ENCODE data around the gene ROBO4.

The ROBO4 gene

DNA sequence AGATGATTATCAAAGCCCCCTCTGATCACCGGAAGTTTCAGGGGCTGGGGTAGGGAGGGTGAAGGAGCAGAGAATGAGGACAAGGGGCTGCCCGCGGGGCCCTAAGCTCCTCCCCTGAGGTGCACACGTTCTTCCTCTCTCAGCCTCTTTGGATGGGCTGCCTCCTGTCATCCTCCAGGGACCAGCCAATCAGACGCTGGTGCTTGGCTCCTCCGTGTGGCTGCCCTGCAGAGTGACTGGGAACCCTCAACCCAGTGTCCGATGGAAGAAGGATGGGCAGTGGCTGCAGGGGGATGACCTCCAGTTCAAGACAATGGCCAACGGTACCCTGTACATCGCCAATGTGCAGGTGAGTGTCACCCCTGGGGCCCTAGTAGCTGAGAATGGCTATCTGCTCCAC, 24.9 kb downstream of the ROBO4 start:
- no peak for DNase-seq (ENCODE audit: low read depth)

DNA sequence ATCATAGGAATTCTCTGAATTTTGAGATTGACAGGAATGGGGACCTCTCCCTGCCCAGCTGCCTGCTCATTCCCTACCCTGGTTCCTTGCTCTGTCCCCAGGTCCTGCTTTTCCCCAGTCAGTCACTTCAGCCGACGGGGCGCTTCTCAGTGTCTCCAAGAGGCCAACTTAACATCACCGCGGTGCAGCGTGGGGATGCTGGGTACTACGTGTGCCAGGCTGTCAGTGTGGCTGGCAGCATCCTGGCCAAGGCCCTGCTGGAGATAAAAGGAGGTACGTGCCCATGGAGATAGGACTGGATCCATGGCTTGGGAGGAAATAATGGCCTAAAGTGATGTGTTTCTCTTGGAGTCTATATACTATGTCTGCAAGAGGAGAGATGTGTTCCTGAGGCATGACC, 25.4 kb downstream of the ROBO4 start:
- no peak for DNase-seq (ENCODE audit: low read depth)

GRCh38 chr11:124870430-124870829, 27.2 kb downstream of the ROBO4 start:
- no peak for DNase-seq (ENCODE audit: low read depth)

DNA sequence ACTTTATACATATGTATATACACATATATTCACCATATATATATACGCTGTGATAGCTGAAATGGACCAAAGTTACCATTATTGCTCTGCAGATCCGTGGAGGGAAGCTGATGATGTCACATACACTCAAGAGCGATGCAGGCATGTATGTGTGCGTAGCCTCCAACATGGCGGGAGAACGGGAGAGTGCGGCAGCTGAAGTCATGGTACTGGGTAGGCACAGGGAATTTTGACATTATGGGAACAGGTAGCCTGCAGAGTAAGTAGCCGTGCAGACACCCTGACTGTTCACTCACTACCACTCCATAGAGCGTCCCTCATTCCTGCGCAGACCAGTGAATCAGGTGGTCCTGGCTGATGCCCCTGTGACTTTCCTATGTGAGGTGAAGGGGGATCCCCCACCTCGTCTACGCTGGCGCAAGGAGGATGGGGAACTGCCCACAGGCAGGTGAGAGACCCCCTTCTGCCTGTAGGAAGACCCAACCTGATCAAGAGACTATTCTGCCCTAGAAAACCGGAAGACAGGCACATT, 27.7 kb downstream of the ROBO4 start:
- DNase-seq (ENCODE audit: low read depth) = no peak

- DNase-seq (ENCODE audit: low read depth) = no peak
These were observed 28.3 kb downstream of the ROBO4 start for GRCh38 chr11:124869331-124869730.

DNA sequence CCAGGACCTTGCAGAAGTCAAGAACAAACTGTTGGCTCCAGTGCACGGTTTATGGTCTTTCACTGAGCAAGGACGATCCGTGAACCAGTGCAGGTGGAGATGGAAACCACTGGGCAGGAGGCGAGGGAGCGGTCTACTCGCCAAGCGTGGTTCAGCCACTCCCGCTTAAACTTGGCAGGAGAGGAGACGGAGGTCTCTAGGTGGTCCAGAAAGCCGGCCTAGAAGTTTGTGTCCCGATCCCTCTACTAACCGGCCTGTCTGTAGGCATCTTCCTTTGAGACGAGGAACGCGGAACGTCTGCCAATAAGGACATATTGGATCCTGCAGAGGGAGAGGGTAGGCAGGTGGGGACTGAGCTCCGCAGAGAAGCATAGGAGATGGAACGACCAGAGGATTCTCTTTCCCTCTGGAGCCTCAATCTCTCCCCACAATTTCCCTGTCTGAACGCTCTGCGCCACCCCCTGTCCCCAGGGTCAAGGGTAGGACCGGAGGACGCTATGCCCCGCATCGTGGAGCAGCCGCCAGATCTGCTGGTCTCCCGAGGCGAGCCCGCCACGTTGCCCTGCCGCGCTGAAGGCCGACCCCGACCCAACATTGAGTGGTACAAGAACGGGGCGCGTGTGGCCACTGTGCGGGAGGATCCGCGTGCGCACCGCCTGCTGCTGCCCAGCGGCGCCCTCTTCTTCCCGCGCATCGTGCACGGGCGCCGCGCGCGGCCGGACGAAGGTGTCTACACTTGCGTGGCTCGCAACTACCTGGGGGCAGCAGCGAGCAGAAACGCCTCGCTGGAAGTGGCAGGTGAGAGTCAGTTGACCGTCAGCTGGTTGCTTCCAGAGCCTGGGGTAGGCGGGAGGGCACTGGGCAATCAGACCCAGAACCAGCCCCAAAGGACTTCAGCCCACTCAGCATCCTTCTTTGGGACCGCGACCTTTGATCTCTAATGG, 29.1 kb downstream of the ROBO4 start:
- DNase-seq (ENCODE audit: low read depth) = no peak

DNA sequence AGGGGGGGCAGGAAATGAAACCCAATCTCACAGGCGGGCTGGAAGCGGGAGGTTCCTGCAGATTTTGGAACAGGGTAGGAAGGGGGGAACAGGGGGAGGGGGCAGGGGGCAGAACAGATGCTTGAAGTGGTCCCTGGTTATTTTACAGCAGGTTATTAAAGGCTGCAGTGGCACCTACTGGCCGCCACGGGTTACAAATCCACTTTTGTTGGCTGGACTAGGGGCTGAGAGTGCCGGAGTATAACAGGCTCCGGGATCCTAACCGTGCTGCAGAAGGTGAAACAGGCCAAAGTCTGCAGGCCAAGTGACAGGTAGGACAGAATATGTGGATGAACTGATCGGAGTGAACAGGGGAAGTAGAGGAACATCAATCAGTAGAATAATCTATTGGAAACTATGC, 30.0 kb downstream of the ROBO4 start:
- no peak for DNase-seq (ENCODE audit: low read depth)

GRCh38 chr11:124865902-124866851, 31.5 kb downstream of the ROBO4 start:
- DNase-seq (ENCODE audit: low read depth) = no peak

DNA sequence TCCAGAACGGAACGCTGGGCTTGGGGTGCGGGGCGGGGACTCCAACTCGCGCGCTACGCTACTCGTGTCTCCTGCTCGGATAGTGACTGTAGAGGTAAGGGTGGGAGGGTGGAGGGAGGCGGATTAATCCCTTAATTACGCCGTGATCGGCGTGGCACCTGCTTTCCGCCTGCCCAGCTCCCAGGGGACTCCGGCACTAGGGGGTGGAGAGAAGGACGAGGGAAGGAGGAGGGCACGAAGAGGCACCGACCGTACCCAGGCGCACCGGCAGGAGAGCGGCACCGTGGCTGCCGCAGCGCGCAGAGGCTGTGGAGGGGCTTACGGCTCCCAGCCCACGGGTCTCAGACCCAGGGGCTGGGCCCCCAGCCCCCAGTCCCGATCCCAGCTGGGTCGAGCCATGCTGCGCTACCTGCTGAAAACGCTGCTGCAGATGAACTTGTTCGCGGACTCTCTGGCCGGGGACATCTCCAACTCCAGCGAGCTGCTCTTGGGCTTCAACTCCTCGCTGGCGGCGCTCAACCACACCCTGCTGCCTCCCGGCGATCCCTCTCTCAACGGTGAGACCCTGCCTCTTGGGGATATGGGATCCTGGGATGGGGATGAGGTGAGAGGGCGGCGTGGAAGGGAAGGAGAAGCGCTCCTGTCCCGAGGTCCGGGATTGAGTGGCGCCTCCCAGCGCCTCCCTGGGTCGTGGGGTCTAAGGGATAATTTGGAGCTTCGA, 32.3 kb downstream of the ROBO4 start, which contains the start of gene ROBO3:
Gene ROBO3, plus strand, starts transcription at position 252 of the 721 bp plus-strand sequence. Its CDS starts 146 bp downstream, at position 398.
- no peak for DNase-seq (ENCODE audit: low read depth)

DNA sequence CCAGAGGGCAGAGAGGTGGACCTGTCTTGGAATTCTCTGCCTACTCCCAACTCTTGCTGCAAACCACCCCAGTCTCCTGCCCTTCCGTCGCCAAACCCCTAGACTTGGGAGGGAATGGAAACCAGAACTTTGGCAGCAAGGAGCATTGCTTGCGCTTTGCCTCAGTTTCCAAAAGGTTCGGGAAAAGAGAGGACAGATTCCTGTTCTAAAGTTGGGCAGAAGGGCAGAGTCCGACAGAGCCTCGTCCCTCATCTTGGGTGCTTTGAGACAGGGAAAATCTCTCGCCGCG, 32.8 kb downstream of the ROBO4 start:
- DNase-seq (ENCODE audit: low read depth) = no peak

DNA sequence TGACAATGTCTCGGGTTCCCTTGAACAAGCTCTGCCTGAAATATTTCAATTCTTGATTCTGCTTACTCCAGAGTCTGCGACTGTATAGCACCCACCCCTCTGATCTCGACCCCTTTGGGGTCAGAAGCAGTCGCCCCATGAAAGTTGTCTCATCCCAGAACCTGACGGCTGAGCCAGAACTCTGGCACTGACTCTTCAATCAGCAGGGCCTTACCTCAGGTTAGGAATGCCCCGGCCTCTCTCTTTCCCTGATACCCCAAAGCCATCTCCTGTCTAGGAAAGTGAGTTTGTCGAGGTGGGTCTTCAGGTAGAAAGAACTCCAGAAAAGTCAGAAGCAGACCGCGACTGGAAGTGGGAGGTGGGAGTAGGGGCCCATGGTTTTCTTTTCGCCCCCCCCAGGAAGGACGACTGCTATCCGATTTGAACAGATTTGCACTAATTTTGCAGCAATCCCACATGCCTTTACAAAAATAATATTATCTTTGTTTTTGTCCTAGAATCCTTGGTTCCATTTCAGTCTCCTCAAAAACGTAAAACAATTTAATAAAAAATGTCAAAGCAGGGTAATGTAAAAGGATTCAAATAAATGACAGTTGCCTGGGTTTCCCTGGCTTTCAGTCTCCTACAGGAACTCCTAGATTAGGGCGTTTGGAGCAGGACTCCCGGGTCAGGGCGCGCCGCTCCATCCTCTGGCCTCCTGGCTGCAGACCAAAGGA, 33.3 kb downstream of the ROBO4 start:
- DNase-seq (ENCODE audit: low read depth) = no peak

DNA sequence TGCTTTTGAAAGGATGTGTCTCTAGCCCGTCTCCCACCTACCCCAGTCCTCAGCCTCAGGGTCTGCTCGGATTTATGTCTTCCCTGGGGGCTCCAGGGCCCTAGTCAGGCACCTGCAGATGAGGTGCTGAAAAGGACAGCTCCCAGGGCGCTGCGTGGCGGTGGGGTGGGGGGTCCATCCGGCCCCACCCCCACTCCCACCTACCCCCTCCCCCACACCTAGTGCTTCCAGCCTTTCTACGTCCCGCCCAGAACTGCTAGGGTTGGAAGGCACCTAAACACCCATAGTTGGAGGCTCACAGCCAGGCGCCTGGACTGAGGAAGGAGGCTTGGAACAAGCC, 33.9 kb downstream of the ROBO4 start:
- DNase-seq (ENCODE audit: low read depth) = no peak

DNA sequence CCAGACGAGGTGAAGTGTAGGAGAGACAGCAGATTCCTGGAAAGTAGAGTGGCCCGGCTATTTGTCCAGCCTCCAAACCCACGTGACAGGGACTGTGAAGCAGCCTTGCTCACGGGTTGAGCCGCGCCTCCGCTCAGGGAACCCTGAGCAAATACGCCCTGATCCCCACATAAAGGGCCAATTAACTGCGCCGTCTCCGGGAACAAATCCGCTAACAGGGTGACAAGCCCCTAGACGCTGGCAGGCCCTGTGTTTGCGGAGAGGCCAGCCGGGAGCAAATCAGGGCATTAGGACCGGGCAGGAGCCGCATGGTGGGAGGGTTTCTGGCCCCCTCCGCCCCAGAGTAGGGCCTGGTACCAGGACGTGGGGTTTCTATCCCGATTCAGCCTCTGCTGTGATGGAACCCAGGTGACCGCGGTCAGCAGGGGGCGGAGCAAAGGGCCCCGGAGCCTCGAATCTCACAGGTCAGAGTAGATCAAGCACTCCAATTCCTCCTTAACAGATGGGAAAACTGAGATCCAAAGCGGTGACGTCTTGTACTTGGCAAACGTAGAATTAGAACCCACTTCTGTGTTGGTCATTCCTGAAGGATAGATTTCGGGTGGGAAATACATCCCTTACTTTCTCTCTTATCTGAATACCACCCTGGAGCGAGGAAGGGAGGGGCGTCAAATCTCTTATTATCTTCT, 34.4 kb downstream of the ROBO4 start:
- DNase-seq (ENCODE audit: low read depth) = no peak

GRCh38 chr11:124861670-124862069, 36.0 kb downstream of the ROBO4 start:
- DNase-seq (ENCODE audit: low read depth) = no peak

GRCh38 chr11:124859171-124859570, 38.5 kb downstream of the ROBO4 start:
- no peak for DNase-seq (ENCODE audit: low read depth)

DNA sequence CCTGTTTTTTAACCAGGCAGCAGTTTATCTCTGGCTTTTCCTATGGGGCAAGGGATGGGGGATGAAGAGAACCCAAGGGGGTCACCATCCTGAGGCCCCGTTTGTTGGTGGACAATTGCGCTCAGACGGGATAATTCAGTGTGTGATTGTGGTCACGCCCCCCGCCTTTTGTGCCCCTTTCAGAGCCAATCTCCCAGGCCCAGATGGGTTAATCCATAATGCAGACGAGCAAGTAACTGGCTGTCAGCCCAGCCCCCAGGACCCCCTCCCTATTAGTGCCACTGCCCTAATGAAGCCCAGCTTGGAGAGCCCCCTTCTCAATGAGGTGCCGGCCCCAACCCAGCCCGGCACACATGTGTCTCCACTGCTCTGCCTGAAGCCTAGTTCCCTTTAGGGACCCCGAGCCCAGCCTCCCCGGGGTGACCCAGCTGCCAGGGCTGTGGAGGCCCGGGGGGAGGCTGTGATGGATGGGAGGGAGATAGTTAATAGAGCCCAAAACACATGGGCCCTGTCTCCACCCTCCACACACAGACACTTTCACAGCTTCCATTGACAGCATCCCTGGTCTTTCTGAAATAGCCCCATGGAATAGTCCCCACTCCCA, 51.5 kb downstream of the ROBO4 start:
- no peak for DNase-seq (ENCODE audit: low read depth)

DNA sequence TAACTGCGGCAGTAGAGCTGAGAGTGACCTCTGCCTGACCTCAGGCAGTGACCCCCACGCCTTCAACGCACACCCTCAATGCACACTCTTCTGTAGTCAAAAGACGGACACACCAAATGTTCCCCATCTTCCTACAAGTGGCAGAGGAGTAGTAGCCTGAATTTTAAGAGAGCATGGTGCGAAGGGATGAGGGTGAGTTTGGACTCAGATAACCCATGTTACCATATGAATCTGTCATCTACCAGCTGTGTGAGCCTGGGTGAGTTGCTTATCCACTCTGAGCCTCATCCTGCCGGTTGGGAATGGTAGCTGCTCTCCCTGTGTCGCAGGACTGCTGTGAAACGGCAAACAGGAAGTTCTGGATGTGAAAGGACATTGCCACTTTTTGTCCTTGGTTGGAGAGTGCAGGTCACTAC, 53.0 kb downstream of the ROBO4 start:
- DNase-seq (ENCODE audit: low read depth) = no peak

GRCh38 chr11:124843616-124843910, 54.1 kb downstream of the ROBO4 start:
- no peak for DNase-seq (ENCODE audit: low read depth)

DNA sequence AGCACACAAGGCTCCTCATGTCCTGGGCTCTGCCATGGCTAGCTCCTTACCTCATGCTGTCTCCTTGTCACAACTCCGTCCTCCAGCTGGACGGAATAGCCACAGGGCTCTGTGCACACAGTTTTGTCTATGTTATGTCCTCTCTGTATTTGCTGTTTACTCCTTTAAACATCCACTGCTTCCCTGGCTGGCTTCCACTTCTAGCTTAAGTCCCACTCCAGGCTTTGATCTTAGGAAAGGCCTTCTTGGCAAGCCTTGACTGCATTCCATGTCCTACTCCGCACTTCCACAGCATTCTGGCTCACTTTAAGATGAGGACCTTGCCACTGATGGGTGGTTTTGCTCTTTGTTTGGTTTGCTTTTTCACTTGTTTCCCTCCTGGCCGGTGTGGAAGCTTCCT, 55.4 kb downstream of the ROBO4 start:
- no peak for DNase-seq (ENCODE audit: low read depth)

DNA sequence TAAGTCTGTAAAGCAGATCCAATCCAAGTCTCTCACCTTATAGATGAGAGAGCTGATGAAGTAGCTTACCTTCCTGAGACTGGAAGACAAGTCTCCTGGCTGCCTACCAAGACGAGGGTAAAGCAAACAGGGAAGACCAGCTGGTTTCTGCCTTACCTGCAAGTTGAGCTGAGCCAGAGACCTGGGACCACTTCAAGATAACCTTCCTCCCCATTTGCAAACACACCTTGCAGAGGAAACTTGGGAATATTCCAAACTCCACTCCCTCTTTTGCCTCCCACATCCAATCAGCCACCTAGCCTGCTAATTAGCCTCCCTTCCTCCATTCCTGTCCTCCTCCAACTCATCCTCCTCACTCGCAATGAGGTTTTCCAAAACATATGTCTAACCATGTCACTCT, 55.8 kb downstream of the ROBO4 start:
- DNase-seq (ENCODE audit: low read depth) = no peak

DNA sequence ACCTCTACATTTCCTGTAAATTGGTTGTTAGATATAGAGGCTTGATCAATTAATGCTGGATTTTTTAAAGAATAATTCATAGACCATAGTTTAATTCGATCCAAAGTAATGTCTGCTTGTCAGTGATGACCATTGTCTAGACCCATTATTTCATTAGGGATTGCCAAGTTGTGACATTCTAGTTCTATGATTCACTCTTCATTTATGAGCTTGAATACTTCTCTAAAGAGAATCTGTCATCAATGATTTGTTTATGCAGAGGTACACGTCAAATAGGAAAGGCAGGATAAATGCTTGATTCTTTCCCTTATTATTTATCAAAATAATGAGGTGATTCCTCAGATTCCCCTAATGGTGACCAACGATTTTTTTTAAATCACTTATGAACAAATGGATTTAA, 56.5 kb downstream of the ROBO4 start:
- DNase-seq (ENCODE audit: low read depth) = no peak
